NB4 (cell line): Measurements from ENCODE around the gene ZNF579.

Experiments
- DNase-seq: peaks from one replicate; pipeline ENCODE4 v3.0.0; 2010; ENCODE audit warnings: low read depth
- H3K4me3 ChIP-seq: one replicate; pipeline ENCODE4 v1.5.1; 2011; ENCODE audit warnings: mild to moderate bottlenecking, low read depth, low read length, moderate library complexity
- MYC ChIP-seq: IDR thresholded peaks from 2 replicates; pipeline ENCODE4 v1.6.1; 2011; ENCODE audit warnings: low read depth, low read length
- POLR2A ChIP-seq: IDR thresholded peaks from 2 replicates; pipeline ENCODE4 v1.6.1; 2011; ENCODE audit warnings: mild to moderate bottlenecking; ENCODE audit not compliant: insufficient read length; ENCODE audit errors: extremely low read depth
- TF ChIP-seq, protein P1 (sequence below): IDR thresholded peaks from one replicate; pipeline ENCODE4 v1.5.1; 2012; ENCODE audit warnings: low read depth, low read length
- TF ChIP-seq, protein P2 (sequence below): IDR thresholded peaks from 2 replicates; pipeline ENCODE4 v1.6.1; 2011; ENCODE audit warnings: low read depth, low read length

The ZNF579 gene

GRCh38 chr19:55603115-55603514, 22.5 kb upstream of the ZNF579 start:
- TF ChIP-seq POLR2A (no peak), MYC (no peak)
- TF ChIP-seq, protein P1, sequence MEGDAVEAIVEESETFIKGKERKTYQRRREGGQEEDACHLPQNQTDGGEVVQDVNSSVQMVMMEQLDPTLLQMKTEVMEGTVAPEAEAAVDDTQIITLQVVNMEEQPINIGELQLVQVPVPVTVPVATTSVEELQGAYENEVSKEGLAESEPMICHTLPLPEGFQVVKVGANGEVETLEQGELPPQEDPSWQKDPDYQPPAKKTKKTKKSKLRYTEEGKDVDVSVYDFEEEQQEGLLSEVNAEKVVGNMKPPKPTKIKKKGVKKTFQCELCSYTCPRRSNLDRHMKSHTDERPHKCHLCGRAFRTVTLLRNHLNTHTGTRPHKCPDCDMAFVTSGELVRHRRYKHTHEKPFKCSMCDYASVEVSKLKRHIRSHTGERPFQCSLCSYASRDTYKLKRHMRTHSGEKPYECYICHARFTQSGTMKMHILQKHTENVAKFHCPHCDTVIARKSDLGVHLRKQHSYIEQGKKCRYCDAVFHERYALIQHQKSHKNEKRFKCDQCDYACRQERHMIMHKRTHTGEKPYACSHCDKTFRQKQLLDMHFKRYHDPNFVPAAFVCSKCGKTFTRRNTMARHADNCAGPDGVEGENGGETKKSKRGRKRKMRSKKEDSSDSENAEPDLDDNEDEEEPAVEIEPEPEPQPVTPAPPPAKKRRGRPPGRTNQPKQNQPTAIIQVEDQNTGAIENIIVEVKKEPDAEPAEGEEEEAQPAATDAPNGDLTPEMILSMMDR = no peak
- TF ChIP-seq, protein P2, sequence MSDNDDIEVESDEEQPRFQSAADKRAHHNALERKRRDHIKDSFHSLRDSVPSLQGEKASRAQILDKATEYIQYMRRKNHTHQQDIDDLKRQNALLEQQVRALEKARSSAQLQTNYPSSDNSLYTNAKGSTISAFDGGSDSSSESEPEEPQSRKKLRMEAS = no peak
- no peak overlapping the region for H3K4me3 ChIP-seq
- DNase-seq = no peak

GRCh38 chr19:55602104-55603001, 21.7 kb upstream of the ZNF579 start:
- H3K4me3 ChIP-seq = no peak overlapping the region
- no peak for DNase-seq
- TF ChIP-seq MYC = no peak
- TF ChIP-seq POLR2A = no peak
- TF ChIP-seq, protein P1 = no peak
- TF ChIP-seq, protein P2 = no peak

DNA sequence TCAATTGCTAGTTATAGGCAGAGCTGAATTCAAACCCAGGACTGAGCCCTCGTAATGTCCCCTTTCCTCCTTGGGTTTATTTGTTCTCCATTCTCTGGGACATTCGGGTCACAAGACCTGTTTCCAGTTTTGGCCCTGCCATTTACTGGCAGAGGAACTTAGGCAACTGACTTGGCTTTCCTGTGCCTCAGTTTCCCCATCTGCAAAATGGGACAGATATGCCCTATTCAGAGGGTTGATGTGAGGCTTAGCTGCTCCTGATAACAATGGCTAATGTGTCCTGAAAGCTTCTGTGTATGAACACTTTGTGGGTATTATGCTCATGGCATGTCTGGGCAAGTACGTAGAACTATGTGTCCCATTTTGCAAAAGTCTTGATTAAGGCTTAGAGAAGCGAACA, 20.4 kb upstream of the ZNF579 start:
- H3K4me3 ChIP-seq = peak overlapping the region; percentile 65
- TF ChIP-seq, protein P2 = no peak
- TF ChIP-seq, protein P1 = no peak
- TF ChIP-seq POLR2A (no peak), MYC (no peak)
- DNase-seq = no peak

DNA sequence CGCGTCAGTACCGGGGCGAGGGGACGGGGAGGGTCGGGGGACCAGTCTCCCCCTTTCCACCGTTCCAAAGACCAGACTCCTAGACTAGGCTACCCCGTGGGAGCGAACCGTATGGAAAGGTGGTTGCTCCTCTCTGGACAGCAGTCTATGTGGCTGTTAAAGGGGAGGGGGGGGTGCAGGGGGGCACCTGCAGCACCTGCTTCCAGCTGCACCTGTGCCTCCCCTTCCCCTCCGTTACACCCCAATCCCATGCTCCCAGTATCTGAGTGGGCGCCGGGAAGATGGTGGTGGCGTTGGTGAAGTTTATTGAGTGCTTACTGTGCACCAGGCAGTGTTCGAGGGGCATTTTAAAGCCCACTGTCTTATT, 20.0 kb upstream of the ZNF579 start:
- DNase-seq = no peak
- H3K4me3 ChIP-seq = peak overlapping the region; percentile 65
- TF ChIP-seq POLR2A (no peak), MYC (no peak)
- TF ChIP-seq, protein P1 = no peak
- TF ChIP-seq, protein P2 = no peak

GRCh38 chr19:55599842-55600661, 19.4 kb upstream of the ZNF579 start, which contains the start of gene ZNF524:
Gene ZNF524, plus strand, starts transcription at chr19:55600288. Its CDS starts 1,825 bp downstream, at chr19:55602113.
- peak; percentile 83 for DNase-seq
- TF ChIP-seq, protein P1 = no peak
- TF ChIP-seq MYC (no peak), POLR2A (no peak)
- TF ChIP-seq, protein P2 = no peak

More at GRCh38 chr19:55599842-55600661, 19.4 kb upstream of the ZNF579 start, which contains the start of gene ZNF524:
- H3K4me3 ChIP-seq = peak within 1 kb of the TSS; percentile 67
